K562 (cell line): ENCODE data around the gene DHRS2. TPM values are rescaled to one million over a fixed set of nuclear protein-coding genes. Genes with fewer than 3 reads are reported as not detected.

Source experiments
- ATAC-seq: fragments of 200-7000 bp; cut with Tn5 transposase; 3 replicates; pipeline ENCODE4 v1.9.1; 2020; ENCODE audit warnings: moderate library complexity
- BruUV-seq: library from RNA; stranded (reverse); fragments of 400-500 nt; replicated peaks from 2 replicates; lab custom pipeline; 2021; lab: Mats Ljungman, UMichigan
- CTCF ChIA-PET: fragments of 300-600 bp; formaldehyde crosslinking; extraction: SDS; loops from one replicate; lab custom pipeline; 2021; ENCODE audit warnings: low intra/inter-chr PET ratio; lab: Yijun Ruan, JAX
- POLR2A ChIA-PET: fragments of 300-600, 350-650 bp; sonication (Branson Sonifier 250); formaldehyde crosslinking; extraction: SDS; loops from one replicate; lab custom pipeline; 2021; ENCODE audit warnings: antibody characterized with exemption, inconsistent platforms; lab: Yijun Ruan, JAX
- DNase-seq, 4 experiments: peaks; one replicate each; pipeline versions ENCODE4 v3.0.0 to v3.0.0-alpha.2; 2011 to 2018; ENCODE audit warnings: low spot score in 3 of 4, mixed read lengths in 3 of 4; ENCODE audit errors: extremely low read depth in 1 of 4
- FAIRE-seq: peaks from 2 replicates; lab custom pipeline; 2011; peaks lifted over from hg19 to GRCh38; lab: Jason Lieb, UNC
- H2AFZ ChIP-seq: 2 replicates; pipeline ENCODE4 v1.6.0; 2011; ENCODE audit warnings: low read depth, low read length, control low read depth, inconsistent platforms
- H3K27ac ChIP-seq: fragments of 200-600 bp; 3 replicates; pipeline ENCODE4 v1.8.0; 2011; ENCODE audit warnings: low read depth, mild to moderate bottlenecking, control low read depth, inconsistent platforms, low read length, moderate library complexity, mixed read lengths; ENCODE audit errors: extremely low read depth
- H3K27me3 ChIP-seq, 2 experiments: fragments of 300-600 bp in 1 of 2; 2 replicates in 1 of 2; 3 replicates in 1 of 2; pipeline versions ENCODE4 v1.6.0 to v1.8.0; 2011; ENCODE audit warnings: inconsistent platforms in 2 of 2, low read length in 2 of 2, mild to moderate bottlenecking in 1 of 2, mixed read lengths in 1 of 2, moderate library complexity in 1 of 2; ENCODE audit not compliant: control insufficient read depth in 2 of 2, insufficient read depth in 2 of 2
- H3K36me3 ChIP-seq: fragments of 300-600 bp; 3 replicates; pipeline ENCODE4 v1.8.0; 2011; ENCODE audit warnings: mild to moderate bottlenecking, low read length, inconsistent platforms; ENCODE audit not compliant: control insufficient read depth, insufficient read depth
- H3K4me1 ChIP-seq, 2 experiments: fragments of 200-600 bp in 1 of 2; replicated peaks in 1 of 2; 2 replicates in 1 of 2; 3 replicates in 1 of 2; pipeline versions ENCODE4 v1.5.1 to v1.8.0; 2011; ENCODE audit warnings: inconsistent platforms in 2 of 2, low read length in 2 of 2, mild to moderate bottlenecking in 1 of 2, mixed read lengths in 1 of 2, moderate library complexity in 1 of 2; ENCODE audit not compliant: control insufficient read depth in 2 of 2, insufficient read depth in 2 of 2
- H3K4me2 ChIP-seq: 2 replicates; pipeline ENCODE4 v1.6.1; 2011; ENCODE audit warnings: low read length, control low read depth, inconsistent platforms, mixed read lengths; ENCODE audit not compliant: insufficient read depth
- H3K4me3 ChIP-seq: fragments of 200-600 bp; sonication (generic), shearing (Covaris generic); 2 replicates; pipeline ENCODE4 v1.5.1; 2016; ENCODE audit warnings: control low read depth, inconsistent platforms
- H3K79me2 ChIP-seq: fragments of 200-600 bp; 3 replicates; pipeline ENCODE4 v1.8.0; 2011; ENCODE audit warnings: low read length, inconsistent platforms; ENCODE audit not compliant: control insufficient read depth, insufficient read depth
- H3K9ac ChIP-seq, 2 experiments: 2 replicates each; pipeline versions ENCODE4 v1.6.0 to v1.6.1; 2011; ENCODE audit warnings: low read depth in 2 of 2, low read length in 2 of 2, control low read depth in 1 of 2, inconsistent platforms in 1 of 2, mild to moderate bottlenecking in 1 of 2, mixed read lengths in 1 of 2; ENCODE audit not compliant: insufficient read depth in 1 of 2
- H3K9me1 ChIP-seq: one replicate; pipeline ENCODE4 v1.6.0; 2011; ENCODE audit warnings: inconsistent platforms, mild to moderate bottlenecking, low read length, moderate library complexity; ENCODE audit not compliant: control insufficient read depth, insufficient read depth
- H3K9me3 ChIP-seq: replicated peaks from 2 replicates; pipeline ENCODE4 v1.5.1; 2011; ENCODE audit warnings: low read depth, low read length, inconsistent platforms; ENCODE audit not compliant: control insufficient read depth, insufficient read depth
- H4K20me1 ChIP-seq: replicated peaks from 2 replicates; pipeline ENCODE4 v1.6.1; 2011; ENCODE audit warnings: low read length, inconsistent platforms, mixed read lengths; ENCODE audit not compliant: control insufficient read depth, insufficient read depth
- HIVEP1 ChIP-seq: fragments of 250-450 bp; sonication (Bioruptor Pico); IDR thresholded peaks from 2 replicates; pipeline ENCODE4 v1.4.0; 2020; ENCODE audit warnings: mild to moderate bottlenecking
- LEF1 ChIP-seq: fragments of 450-650 bp; IDR thresholded peaks from 2 replicates; pipeline ENCODE4 v1.6.1; 2016; ENCODE audit warnings: mild to moderate bottlenecking
- NBN ChIP-seq: fragments of 450-650 bp; IDR thresholded peaks from 2 replicates; pipeline ENCODE4 v1.6.1; 2016; ENCODE audit warnings: low read depth, mild to moderate bottlenecking
- RBFOX2 ChIP-seq: fragments of 200-400 bp; formaldehyde crosslinking; IDR thresholded peaks from 2 replicates; pipeline ENCODE4 v1.6.1; 2017; ENCODE audit warnings: low read depth, mild to moderate bottlenecking, low read length, moderate library complexity
- SPI1 ChIP-seq: IDR thresholded peaks from 2 replicates; pipeline ENCODE4 v1.6.1; 2011; ENCODE audit warnings: low read depth, low read length, control low read depth, borderline replicate concordance
- WGBS: fragments of 100-300 bp; shearing (Covaris generic); methylation state at CpG from one replicate; pipeline ENCODE4 v1.1.6; 2016; ENCODE audit warnings: low coverage, mixed read lengths; ENCODE audit not compliant: insufficient coverage; ENCODE audit errors: missing lambda C conversion rate; 5-methylcytosine and 5-hydroxymethylcytosine counted together
- in situ Hi-C: fragments of 300-500 bp; cut with MboI; formaldehyde crosslinking; loops from 4 replicates; pipeline ENCODE4 v1.15.0; 2018; ENCODE audit warnings: inconsistent platforms, mixed read lengths
- intact Hi-C: fragments of 100-400 bp; cut with micrococcal nuclease; formaldehyde crosslinking; loops from 2 replicates; pipeline ENCODE4 v1.14.2; 2022
- polyA plus RNA-seq, 8 experiments: library from polyadenylated mRNA; depleted of rRNA in 4 of 8; stranded (reverse) in 5 of 8; unstranded in 3 of 8; fragments of >200 nt; fragmentation: Nextera tagmentation in 2 of 8; fragmentation: Illumina TruSeq in 1 of 8; extraction: Ambion mirVana in 2 of 8; extraction: Trizol in 1 of 8; gene quantifications; 2 replicates each; pipeline versions ENCODE4 v1.2.1 to v1.2.3, GENCODE V29; 2011 to 2014; ENCODE audit warnings: inconsistent platforms in 1 of 8, missing spikeins in 1 of 8
- total RNA-seq, 7 experiments: library from RNA; depleted of rRNA in 6 of 7; stranded (reverse); fragments of >200 nt in 6 of 7; fragmentation: Illumina TruSeq in 2 of 7; extraction: Trizol in 2 of 7; gene quantifications; 2 replicates each; pipeline versions ENCODE4 v1.2.1 to v1.2.3, GENCODE V29; 2011 to 2021; ENCODE audit warnings: low replicate concordance in 1 of 7

DHRS2 gene
- total and polyA plus RNA-seq, 9 of the 15 experiments (the other 6 are each of a cell fraction or from before 2014, with no cell fraction given): 2.9 to 96.8 (median 64.4) TPM

DNA sequence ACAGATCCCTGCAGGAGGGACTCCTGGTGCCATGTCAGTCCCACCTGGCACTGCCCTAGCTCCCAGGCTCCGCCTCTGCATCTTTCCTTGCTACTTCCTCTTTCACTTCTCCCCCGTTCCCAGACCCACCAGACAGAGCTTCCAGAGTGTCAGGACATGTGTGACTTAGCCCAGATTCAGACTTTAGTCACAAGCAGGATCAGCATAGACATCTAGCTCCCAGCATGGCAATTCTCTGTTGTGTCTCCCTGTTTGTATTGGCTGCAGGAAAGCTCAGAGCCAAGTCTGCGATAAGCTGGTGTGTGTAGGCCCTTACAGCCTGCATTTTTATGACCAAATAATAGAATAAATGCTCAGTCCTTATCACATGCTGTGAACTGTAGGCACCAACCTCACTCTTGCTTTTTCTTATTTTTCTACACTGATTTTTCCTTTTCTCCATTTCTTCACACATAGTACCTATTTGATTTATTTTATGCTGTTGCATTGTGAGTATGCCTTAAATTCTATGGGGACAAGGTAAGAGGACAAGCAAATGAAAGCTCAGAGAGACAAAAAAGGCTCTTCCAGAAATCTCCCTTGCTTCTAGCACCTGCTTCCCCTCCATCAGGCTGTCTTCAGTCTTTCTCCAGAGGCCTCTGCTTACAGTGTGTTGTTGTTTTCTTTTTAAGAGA is 5.9 kb downstream of the DHRS2 start:
- Histone ChIP-seq H3K27ac (no peak overlapping the region), H3K27me3 (no peaks in the 10 kb centered on the region), H4K20me1 (no peaks in the 10 kb centered on the region), H3K79me2 (no peaks in the 10 kb centered on the region; the same call in 2 of the 3 replicates), H3K4me2 (peak overlapping the region; percentile 18; the same call in 1 of the 2 replicates), H3K4me3 (no peak overlapping the region), H3K9ac (no peak overlapping the region), H2AFZ (no peak overlapping the region; the same call in 1 of the 2 replicates), H3K4me1 (peaks cover 9 to 16% of the 10 kb centered on the region in 2 experiments; a peak in 4 of 5 replicates), H3K36me3 (no peaks in the 10 kb centered on the region), H3K9me3 (no peaks in the 10 kb centered on the region; the same call in 1 of the 2 replicates)
- CTCF ChIA-PET: no interaction called here
- no TSS peak for BruUV-seq
- in situ Hi-C loops (no loop called here), intact Hi-C loops (no loop called here)
- 13% methylated on average over 3 of the region's 3 CpGs for WGBS
- POLR2A ChIA-PET: interaction anchor here (1.0 kb wide), 1 partner anchor 10 kb away, joined by 5 read pairs; no protein-coding TSS in a partner anchor
- DNase-seq: no peak
- TF ChIP-seq RBFOX2 (0 out of 2 replicates have a peak, but pooled peaks have one; percentile 12), HIVEP1 (no peak), NBN (no peak), SPI1 (0 out of 2 replicates have a peak, but pooled peaks have one; percentile 26), LEF1 (no peak)
- TF ChIP-seq, all 486 proteins: peak for 2
- H3K9me1 ChIP-seq: no peaks in the 10 kb centered on the region
- FAIRE-seq (no peak), ATAC-seq (no peak)
